SK-N-SH (cell line): ENCODE data around the gene TEX30. TPM values are rescaled to one million over a fixed set of nuclear protein-coding genes. Genes with fewer than 3 reads are reported as not detected.

ENCODE experiments used
- CTCF ChIA-PET: fragments of 300-600, 350-600 bp; formaldehyde crosslinking; extraction: SDS; loops from one replicate; lab custom pipeline; 2021; lab: Yijun Ruan, JAX
- POLR2A ChIA-PET: fragments of 350-600 bp; sonication (Branson Sonifier 250); formaldehyde crosslinking; extraction: SDS; loops from one replicate; lab custom pipeline; 2020; ENCODE audit warnings: antibody characterized with exemption, inconsistent platforms; lab: Yijun Ruan, JAX
- DNase-seq: peaks from one replicate; pipeline ENCODE4 v3.0.0; 2012
- H2AFZ ChIP-seq: fragments of 200-600 bp; sonication (generic); 2 replicates; pipeline ENCODE4 v1.8.1; 2016; ENCODE audit warnings: antibody characterized with exemption, mild to moderate bottlenecking, low read depth
- H3F3A ChIP-seq: fragments of 200-600 bp; sonication (generic); replicated peaks from 2 replicates; pipeline ENCODE3; 2016; ENCODE audit warnings: antibody characterized with exemption, mild to moderate bottlenecking; ENCODE audit not compliant: insufficient read depth
- H3K27ac ChIP-seq, 2 experiments: fragments of 200-500 bp in 1 of 2; fragments of 200-600 bp in 1 of 2; sonication (Bioruptor generic) in 1 of 2; sonication (generic), shearing (Covaris generic) in 1 of 2; 2 replicates each; pipeline versions ENCODE4 v1.5.1 to v1.6.1; 2014 to 2016; ENCODE audit warnings: low read depth in 2 of 2, inconsistent platforms in 1 of 2, low read length in 1 of 2, mild to moderate bottlenecking in 1 of 2, mixed read lengths in 1 of 2
- H3K27me3 ChIP-seq: fragments of 200-600 bp; sonication (generic), shearing (Covaris generic); 2 replicates; pipeline ENCODE4 v1.6.1; 2016; ENCODE audit warnings: mixed run types; ENCODE audit not compliant: insufficient read depth
- H3K36me3 ChIP-seq, 2 experiments: fragments of 200-500 bp in 1 of 2; fragments of 200-600 bp in 1 of 2; sonication (Bioruptor generic) in 1 of 2; sonication (generic) in 1 of 2; replicated peaks in 1 of 2; 2 replicates each; pipeline versions ENCODE3 to v1.5.1; 2014 to 2016; ENCODE audit warnings: low read length in 1 of 2, mild to moderate bottlenecking in 1 of 2; ENCODE audit not compliant: insufficient read depth in 2 of 2, control insufficient read depth in 1 of 2
- H3K4me1 ChIP-seq, 2 experiments: fragments of 200-500 bp in 1 of 2; fragments of 200-600 bp in 1 of 2; sonication (Bioruptor generic) in 1 of 2; sonication (generic), shearing (Covaris generic) in 1 of 2; 2 replicates each; pipeline versions ENCODE4 v1.5.1 to v1.6.1; 2014 to 2016; ENCODE audit warnings: low read depth in 1 of 2, low read length in 1 of 2, mixed run types in 1 of 2; ENCODE audit not compliant: insufficient read depth in 2 of 2, control insufficient read depth in 1 of 2
- H3K4me2 ChIP-seq: fragments of 200-600 bp; sonication (generic), shearing (Covaris generic); 2 replicates; pipeline ENCODE4 v1.6.1; 2017; ENCODE audit warnings: mixed run types
- H3K4me3 ChIP-seq, 2 experiments: fragments of 200-500 bp in 1 of 2; fragments of 200-600 bp in 1 of 2; sonication (Bioruptor generic) in 1 of 2; sonication (generic), shearing (Covaris generic) in 1 of 2; 2 replicates each; pipeline versions ENCODE4 v1.5.1 to v1.8.1; 2014 to 2016; ENCODE audit warnings: low read depth in 2 of 2, inconsistent platforms in 1 of 2, low read length in 1 of 2, mild to moderate bottlenecking in 1 of 2, mixed read lengths in 1 of 2, moderate library complexity in 1 of 2
- H3K79me2 ChIP-seq: fragments of 200-600 bp; sonication (generic); 2 replicates; pipeline ENCODE4 v1.8.1; 2017; ENCODE audit warnings: mild to moderate bottlenecking; ENCODE audit not compliant: insufficient read depth
- H3K9ac ChIP-seq: fragments of 200-600 bp; sonication (generic); 2 replicates; pipeline ENCODE4 v1.6.1; 2017; ENCODE audit warnings: mixed run types
- H3K9me2 ChIP-seq: fragments of 200-600 bp; sonication (generic); 2 replicates; pipeline ENCODE4 v1.6.1; 2017; ENCODE audit warnings: mixed run types
- H3K9me3 ChIP-seq: fragments of 200-600 bp; sonication (generic); 2 replicates; pipeline ENCODE4 v1.6.1; 2017; ENCODE audit warnings: mixed run types, mild to moderate bottlenecking, moderate library complexity
- H4K20me1 ChIP-seq: fragments of 200-600 bp; sonication (generic); 2 replicates; pipeline ENCODE4 v1.6.1; 2017; ENCODE audit warnings: mild to moderate bottlenecking, mixed run types; ENCODE audit not compliant: insufficient read depth
- EP300 ChIP-seq, 2 experiments: IDR thresholded peaks; 2 replicates each; pipeline versions ENCODE4 v1.4.0 to v1.6.1; 2012; ENCODE audit warnings: borderline replicate concordance in 1 of 2, low read depth in 1 of 2, low read length in 1 of 2
- EZH2phosphoT487 ChIP-seq: fragments of 200-600 bp; sonication (generic); IDR thresholded peaks from 2 replicates; pipeline ENCODE4 v1.6.1; 2017; ENCODE audit warnings: low read depth, mixed run types, mild to moderate bottlenecking, antibody characterized with exemption, moderate library complexity, borderline replicate concordance
- FOSL2 ChIP-seq: IDR thresholded peaks from 2 replicates; pipeline ENCODE4 v1.4.0; 2012; ENCODE audit warnings: low read depth, mild to moderate bottlenecking, moderate library complexity, borderline replicate concordance
- FOXJ3 ChIP-seq: sonication (generic); formaldehyde crosslinking; IDR thresholded peaks from 2 replicates; pipeline ENCODE4 v1.5.1; 2020; ENCODE audit warnings: mild to moderate bottlenecking, missing genetic modification reagents
- FOXM1 ChIP-seq: IDR thresholded peaks from 2 replicates; pipeline ENCODE4 v1.4.0; 2012; ENCODE audit warnings: low read depth, mild to moderate bottlenecking
- JUND ChIP-seq: IDR thresholded peaks from 2 replicates; pipeline ENCODE4 v1.4.0; 2012
- MXI1 ChIP-seq: IDR thresholded peaks from 2 replicates; pipeline ENCODE4 v1.6.1; 2012; ENCODE audit warnings: mild to moderate bottlenecking, low read depth, low read length, improper control_type of control experiment
- NFIC ChIP-seq: IDR thresholded peaks from 2 replicates; pipeline ENCODE4 v1.4.0; 2012; ENCODE audit warnings: borderline replicate concordance
- PBX3 ChIP-seq: IDR thresholded peaks from 2 replicates; pipeline ENCODE4; 2012
- POLR2AphosphoS5 ChIP-seq: IDR thresholded peaks from 2 replicates; pipeline ENCODE4 v1.6.1; 2012; ENCODE audit warnings: low read depth, low read length
- RFX5 ChIP-seq: IDR thresholded peaks from 2 replicates; pipeline ENCODE4 v1.6.1; 2012; ENCODE audit warnings: mild to moderate bottlenecking, improper control_type of control experiment, low read length
- SIN3A ChIP-seq: IDR thresholded peaks from 2 replicates; pipeline ENCODE4 v1.6.1; 2012; ENCODE audit warnings: low read depth, mild to moderate bottlenecking, low read length, moderate library complexity, borderline replicate concordance
- SMC3 ChIP-seq: IDR thresholded peaks from 2 replicates; pipeline ENCODE4 v1.6.1; 2012; ENCODE audit warnings: low read depth, low read length, improper control_type of control experiment
- TCF12 ChIP-seq: IDR thresholded peaks from 2 replicates; pipeline ENCODE4 v1.4.0; 2012
- TEAD4 ChIP-seq: IDR thresholded peaks from 2 replicates; pipeline ENCODE4 v1.4.0; 2012; ENCODE audit warnings: mild to moderate bottlenecking, borderline replicate concordance; ENCODE audit not compliant: insufficient read depth
- YY1 ChIP-seq: IDR thresholded peaks from 2 replicates; pipeline ENCODE4 v1.4.0; 2012; ENCODE audit warnings: low read depth, mild to moderate bottlenecking
- WGBS: methylation state at CpG from one replicate; pipeline ENCODE4 v1.1.6; 2017; ENCODE audit warnings: low lambda C conversion rate; 5-methylcytosine and 5-hydroxymethylcytosine counted together
- polyA plus RNA-seq, 3 experiments: library from polyadenylated mRNA; depleted of rRNA; stranded (reverse); fragments of >200 nt; gene quantifications; 2 replicates each; pipeline ENCODE4 v1.2.3, GENCODE V29; 2012
- TF ChIP-seq, protein P1 (sequence below): IDR thresholded peaks from 2 replicates; pipeline ENCODE4 v1.6.1; 2012; ENCODE audit warnings: mild to moderate bottlenecking, low read depth, low read length, moderate library complexity

TEX30 gene
- polyA plus RNA-seq, 1 of the 3 experiments (the other 2 are of a cell fraction), result 7.2 TPM

DNA sequence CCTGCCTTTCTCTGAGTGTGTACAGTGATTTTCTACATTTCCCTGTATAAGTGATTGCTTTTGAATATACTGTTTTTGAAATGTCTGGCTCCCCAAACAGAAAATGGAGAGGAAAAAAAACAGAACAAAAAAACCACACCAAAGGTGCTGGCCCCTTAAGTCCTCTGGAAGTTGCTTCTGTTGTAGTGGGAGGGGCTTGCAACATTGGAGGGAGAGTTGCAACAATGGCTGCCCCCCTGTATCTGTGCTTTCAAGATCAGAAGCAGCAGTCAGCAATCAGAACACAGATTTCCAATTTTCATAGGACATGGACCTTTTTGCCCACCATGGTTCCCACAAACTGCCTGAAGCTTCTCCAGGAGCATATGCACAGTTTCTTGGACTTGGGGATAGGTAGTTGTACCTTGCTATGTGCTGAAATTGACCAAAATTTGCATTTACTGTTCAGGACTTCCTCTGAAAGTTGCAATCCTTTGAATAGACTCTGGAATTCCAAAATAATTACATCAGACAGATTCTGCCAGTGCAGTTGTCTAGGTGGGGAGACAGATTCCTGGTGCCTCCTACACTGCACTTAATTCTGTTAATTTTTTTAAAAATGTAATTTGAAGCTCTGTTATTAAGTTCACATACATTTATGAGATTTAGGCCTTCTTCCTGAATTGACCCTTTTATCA lies 39.2 kb upstream of the TEX30 start:
- H3F3A ChIP-seq, result peaks cover 13% of the 10 kb centered on the region
- 0 out of 2 replicates have a peak, but pooled peaks cover 5% of the 10 kb centered on the region for H3K9me3 ChIP-seq
- no peak overlapping the region for H3K9ac ChIP-seq
- no peak overlapping the region for H3K4me2 ChIP-seq
- H3K79me2 ChIP-seq, result peaks cover 64% of the 10 kb centered on the region
- H3K36me3 ChIP-seq, result peaks cover 16 to 29% of the 10 kb centered on the region in 2 experiments
- no peak overlapping the region for H3K4me3 ChIP-seq
- no peaks in the 10 kb centered on the region for H4K20me1 ChIP-seq
- peak overlapping the region in 1 of 2 experiments; percentile 13; a peak in 2 of 4 replicates for H3K27ac ChIP-seq
- no peaks in the 10 kb centered on the region for H3K27me3 ChIP-seq
- H2AFZ ChIP-seq, result no peak overlapping the region; the same call in 1 of the 2 replicates
- no peak for DNase-seq
- H3K4me1 ChIP-seq, result peaks cover 4 to 16% of the 10 kb centered on the region in 2 experiments; a peak in 3 of 4 replicates
- POLR2A ChIA-PET, result no interaction called here
- no peak for TF ChIP-seq PBX3
- peak; percentile 40; the same call in 1 of the 2 replicates for TF ChIP-seq YY1
- no peaks in the 10 kb centered on the region for H3K9me2 ChIP-seq
- CTCF ChIA-PET, result interaction anchor here (0.7 to 1.3 kb wide), 3 partner anchors 13 to 233 kb away, joined by 3 to 5 read pairs (median 3); no protein-coding TSS in a partner anchor

DNA sequence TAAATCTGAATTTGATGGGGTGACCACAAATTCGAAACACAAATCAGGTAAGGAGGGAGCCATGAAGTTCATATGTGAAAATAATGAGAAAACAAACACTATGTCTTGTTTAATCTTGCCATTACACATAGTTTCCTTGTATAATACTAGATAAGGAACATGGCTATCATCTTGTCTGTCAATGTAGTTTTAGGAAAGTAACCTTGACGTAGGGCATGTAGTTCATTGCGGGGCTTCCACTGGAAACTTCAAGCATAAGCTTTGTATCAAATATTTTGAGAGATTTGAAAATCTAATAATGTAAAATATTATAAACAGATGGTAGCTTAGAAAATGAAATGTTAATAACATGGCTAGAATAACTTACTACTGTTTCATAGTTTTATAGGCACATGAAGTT lies 34.1 kb upstream of the TEX30 start:
- peaks cover 0 to 44% of the 10 kb centered on the region in 2 experiments for H3K36me3 ChIP-seq
- POLR2A ChIA-PET, result no interaction called here

GRCh38 chr13:102805680-102806079 lies 32.1 kb upstream of the TEX30 start:
- no peak for TF ChIP-seq RFX5
- no peak for TF ChIP-seq TEAD4
- no peak for TF ChIP-seq FOSL2
- TF ChIP-seq FOXJ3 (CRISPR knock-in tag), result no peak
- TF ChIP-seq JUND, result no peak
- no peak for TF ChIP-seq SMC3
- no peak for TF ChIP-seq YY1
- no peak for TF ChIP-seq POLR2AphosphoS5
- no peak for TF ChIP-seq MXI1
- TF ChIP-seq FOXM1, result no peak
- TF ChIP-seq EZH2phosphoT487, result no peak
- TF ChIP-seq, protein P1, sequence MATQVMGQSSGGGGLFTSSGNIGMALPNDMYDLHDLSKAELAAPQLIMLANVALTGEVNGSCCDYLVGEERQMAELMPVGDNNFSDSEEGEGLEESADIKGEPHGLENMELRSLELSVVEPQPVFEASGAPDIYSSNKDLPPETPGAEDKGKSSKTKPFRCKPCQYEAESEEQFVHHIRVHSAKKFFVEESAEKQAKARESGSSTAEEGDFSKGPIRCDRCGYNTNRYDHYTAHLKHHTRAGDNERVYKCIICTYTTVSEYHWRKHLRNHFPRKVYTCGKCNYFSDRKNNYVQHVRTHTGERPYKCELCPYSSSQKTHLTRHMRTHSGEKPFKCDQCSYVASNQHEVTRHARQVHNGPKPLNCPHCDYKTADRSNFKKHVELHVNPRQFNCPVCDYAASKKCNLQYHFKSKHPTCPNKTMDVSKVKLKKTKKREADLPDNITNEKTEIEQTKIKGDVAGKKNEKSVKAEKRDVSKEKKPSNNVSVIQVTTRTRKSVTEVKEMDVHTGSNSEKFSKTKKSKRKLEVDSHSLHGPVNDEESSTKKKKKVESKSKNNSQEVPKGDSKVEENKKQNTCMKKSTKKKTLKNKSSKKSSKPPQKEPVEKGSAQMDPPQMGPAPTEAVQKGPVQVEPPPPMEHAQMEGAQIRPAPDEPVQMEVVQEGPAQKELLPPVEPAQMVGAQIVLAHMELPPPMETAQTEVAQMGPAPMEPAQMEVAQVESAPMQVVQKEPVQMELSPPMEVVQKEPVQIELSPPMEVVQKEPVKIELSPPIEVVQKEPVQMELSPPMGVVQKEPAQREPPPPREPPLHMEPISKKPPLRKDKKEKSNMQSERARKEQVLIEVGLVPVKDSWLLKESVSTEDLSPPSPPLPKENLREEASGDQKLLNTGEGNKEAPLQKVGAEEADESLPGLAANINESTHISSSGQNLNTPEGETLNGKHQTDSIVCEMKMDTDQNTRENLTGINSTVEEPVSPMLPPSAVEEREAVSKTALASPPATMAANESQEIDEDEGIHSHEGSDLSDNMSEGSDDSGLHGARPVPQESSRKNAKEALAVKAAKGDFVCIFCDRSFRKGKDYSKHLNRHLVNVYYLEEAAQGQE, result no peak
- no peak for TF ChIP-seq SIN3A
- Histone ChIP-seq H3K9ac (no peak overlapping the region), H3K36me3 (peaks cover 0 to 33% of the 10 kb centered on the region in 2 experiments), H3K79me2 (peaks cover 83% of the 10 kb centered on the region), H3K9me2 (no peaks in the 10 kb centered on the region), H3K4me3 (no peak overlapping the region), H4K20me1 (no peaks in the 10 kb centered on the region), H3K27me3 (no peaks in the 10 kb centered on the region), H3K27ac (no peak overlapping the region), H3K4me2 (no peak overlapping the region), H2AFZ (no peak overlapping the region), H3K4me1 (peaks cover 0 to 8% of the 10 kb centered on the region in 2 experiments; a peak in 2 of 4 replicates), H3K9me3 (no peaks in the 10 kb centered on the region), H3F3A (no peaks in the 10 kb centered on the region)
- 96% methylated on average over 3 of the region's 3 CpGs for WGBS
- no peak for DNase-seq
- ChIA-PET POLR2A (no interaction called here), CTCF (no interaction called here)

More for the DNA sequence above, 34.1 kb upstream of the TEX30 start:
- Histone ChIP-seq H3K4me1 (peaks cover under 1 to 2% of the 10 kb centered on the region in 2 experiments; a peak in 2 of 4 replicates), H3K27ac (no peak overlapping the region), H3K9ac (no peak overlapping the region), H3K9me3 (0 out of 2 replicates have a peak, but pooled peaks cover 5% of the 10 kb centered on the region), H3K4me2 (no peak overlapping the region), H3K4me3 (no peak overlapping the region), H3K27me3 (no peaks in the 10 kb centered on the region), H2AFZ (no peak overlapping the region), H3F3A (no peaks in the 10 kb centered on the region), H3K79me2 (peaks cover 84% of the 10 kb centered on the region), H4K20me1 (no peaks in the 10 kb centered on the region), H3K9me2 (no peaks in the 10 kb centered on the region)
- TF ChIP-seq FOSL2 (no peak), TCF12 (peak; percentile 51; the same call in 1 of the 2 replicates), NFIC (no peak), SIN3A (no peak), EP300 (IDR thresholded peaks at IDR 0.05; ENCODE audit: borderline replicate concordance in 1 of 2, low read depth in 1 of 2, low read length in 1 of 2) (peak in 1 of 2 experiments; percentile 50; a peak in 1 of 4 replicates)
- CTCF ChIA-PET, result interaction anchor here (0.6 to 1.5 kb wide), 4 partner anchors 39 to 1162 kb away, joined by 3 read pairs; partner anchors contain the start of gene ERCC5
- peak; percentile 21 for DNase-seq
- WGBS, result 76% methylated on average over 3 of the region's 3 CpGs
